NK-92 (cell line): ENCODE measurements around the gene BAG1.

Experiments used
- DNase-seq: peaks from one replicate; lab custom pipeline; 2025; ENCODE audit not compliant: unreplicated experiment; lab: John Stamatoyannopoulos, UW

BAG1 gene

GRCh38 chr9:33220681-33221567 is 43.6 kb downstream of the BAG1 start:
- no peak for DNase-seq

DNA sequence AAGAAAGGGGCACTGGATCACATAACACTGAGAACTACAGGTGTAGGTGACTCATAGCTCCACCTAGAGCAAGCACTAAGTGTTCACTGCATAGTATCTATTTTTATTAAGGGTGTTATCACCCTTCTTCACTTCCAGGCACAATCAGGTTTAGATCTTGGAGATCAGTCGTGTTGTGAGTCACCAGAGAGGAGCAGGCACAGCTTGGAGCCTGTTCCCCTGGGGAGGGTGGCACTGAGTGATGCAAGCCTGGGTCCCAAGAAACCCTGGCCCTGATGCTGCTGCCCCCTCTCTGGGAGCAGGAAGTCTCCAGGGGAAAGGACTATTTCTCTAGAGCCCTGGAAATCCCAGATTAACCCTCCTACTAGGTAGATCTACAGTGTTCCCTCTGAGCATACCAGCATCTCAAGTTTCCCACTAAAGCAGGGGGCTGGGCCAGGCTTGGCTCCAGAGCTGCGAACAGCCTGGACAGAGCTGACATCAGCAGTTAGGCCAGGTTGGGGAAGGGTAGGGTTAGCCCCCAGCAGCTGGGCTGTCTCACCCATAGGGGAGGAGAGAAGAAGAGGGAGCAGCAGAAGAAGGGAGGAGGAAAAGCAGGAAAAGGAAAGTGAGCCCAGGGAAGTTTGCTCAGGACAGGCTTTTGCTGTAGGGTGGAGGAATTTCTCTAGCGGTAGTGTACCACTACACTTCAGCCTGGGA is 52.7 kb downstream of the BAG1 start:
- no peak for DNase-seq

GRCh38 chr9:33210006-33210715 is 54.3 kb downstream of the BAG1 start:
- DNase-seq: no peak

DNA sequence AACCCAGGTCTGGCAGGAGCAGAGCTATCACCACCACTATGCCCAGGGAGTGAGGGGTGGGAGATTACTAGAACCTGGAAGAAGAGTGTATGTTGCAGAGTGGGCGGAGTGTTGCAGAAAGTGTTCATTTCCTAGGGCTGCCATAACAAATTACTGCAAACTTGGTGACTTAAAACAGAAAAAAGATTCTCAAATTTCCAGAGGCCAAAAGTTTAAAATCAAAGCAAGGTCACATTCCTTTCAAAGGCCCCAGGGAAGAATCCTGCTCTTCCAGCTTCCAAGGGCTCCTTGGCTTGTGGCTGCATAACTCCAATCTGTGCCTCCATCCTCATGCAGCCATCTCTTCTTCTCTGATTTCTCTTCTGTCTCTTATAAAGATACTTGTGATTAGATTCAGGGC is 55.1 kb downstream of the BAG1 start:
- no peak for DNase-seq

GRCh38 chr9:33202552-33203201 is 61.8 kb downstream of the BAG1 start:
- DNase-seq: no peak
